A549 (cell line): ENCODE data around the gene DDX27. TPM values are rescaled to one million over a fixed set of nuclear protein-coding genes. Genes with fewer than 3 reads are reported as not detected.

Experiments
- ATAC-seq, 2 experiments: fragments of 200-7000 bp in 1 of 2; fragments of >200 bp in 1 of 2; cut with Nextera tagmentation in 1 of 2; cut with Tn5 transposase in 1 of 2; 3 replicates each; pipeline versions ENCODE4 v1.8.0 to v1.9.1; 2018 to 2020; ENCODE audit warnings: mild to moderate bottlenecking in 1 of 2, moderate library complexity in 1 of 2
- CTCF ChIA-PET: fragments of 300-600 bp; sonication (Branson Sonifier 250); formaldehyde crosslinking; extraction: SDS; loops from one replicate; lab custom pipeline; 2021; ENCODE audit warnings: antibody characterized with exemption, inconsistent platforms; lab: Yijun Ruan, JAX
- POLR2A ChIA-PET: fragments of 350-600 bp; formaldehyde crosslinking; extraction: SDS; loops from one replicate; lab custom pipeline; 2021; ENCODE audit warnings: antibody characterized with exemption, inconsistent platforms; lab: Yijun Ruan, JAX
- DNase-seq, 2 experiments: peaks; one replicate each; pipeline versions ENCODE4 v3.0.0 to v3.0.0-alpha.2; 2011 to 2016; ENCODE audit warnings: low read depth in 1 of 2, low spot score in 1 of 2
- FAIRE-seq: peaks from 2 replicates; lab custom pipeline; 2011; peaks lifted over from hg19 to GRCh38; lab: Jason Lieb, UNC
- H3K27ac ChIP-seq, 2 experiments: fragments of >200 bp; sonication (Bioruptor Twin); formaldehyde crosslinking; 3 replicates each; pipeline ENCODE4 v1.5.1; 2016 to 2017
- H3K4me1 ChIP-seq: fragments of >200 bp; sonication (Bioruptor Twin); formaldehyde crosslinking; 3 replicates; pipeline ENCODE4 v1.6.1; 2016
- H3K4me2 ChIP-seq: fragments of >200 bp; sonication (Bioruptor Twin); formaldehyde crosslinking; 3 replicates; pipeline ENCODE4 v1.6.1; 2016
- H3K4me3 ChIP-seq: fragments of >200 bp; sonication (Bioruptor Twin); formaldehyde crosslinking; 3 replicates; pipeline ENCODE4 v1.5.1; 2016
- H3K9me3 ChIP-seq: fragments of >200 bp; sonication (Bioruptor Twin); formaldehyde crosslinking; 3 replicates; pipeline ENCODE4 v1.6.1; 2016
- BHLHE40 ChIP-seq: IDR thresholded peaks from 2 replicates; pipeline ENCODE4 v1.6.1; 2012; ENCODE audit warnings: low read depth, low read length, inconsistent platforms
- CBX8 ChIP-seq: fragments of 200-600 bp; sonication (generic); IDR thresholded peaks from 2 replicates; pipeline ENCODE4 v1.6.1; 2016
- CHD2 ChIP-seq: fragments of 150-350 bp; IDR thresholded peaks from 2 replicates; pipeline ENCODE4 v1.6.1; 2014; ENCODE audit warnings: low read length; ENCODE audit not compliant: partially characterized antibody
- FOSB ChIP-seq: fragments of 250-450 bp; sonication (Bioruptor Pico); IDR thresholded peaks from 2 replicates; pipeline ENCODE4 v1.5.0; 2020; ENCODE audit warnings: mild to moderate bottlenecking, moderate library complexity
- FOSL2 ChIP-seq, 2 experiments: fragments of 450-650 bp in 1 of 2; fragments of >200 bp in 1 of 2; sonication (Bioruptor Twin) in 1 of 2; formaldehyde crosslinking; IDR thresholded peaks; 2 replicates each; pipeline versions ENCODE4 v1.5.0 to v1.6.1; 2016 to 2020; ENCODE audit warnings: mild to moderate bottlenecking in 1 of 2, moderate library complexity in 1 of 2
- FOXS1 ChIP-seq: fragments of 250-450 bp; sonication (Bioruptor Pico); IDR thresholded peaks from 2 replicates; pipeline ENCODE4 v1.5.0; 2020; ENCODE audit warnings: mild to moderate bottlenecking, moderate library complexity
- GATA3 ChIP-seq: IDR thresholded peaks from 2 replicates; pipeline ENCODE4 v1.6.1; 2012; ENCODE audit warnings: borderline replicate concordance
- HEYL ChIP-seq: fragments of 250-450 bp; sonication (Bioruptor Pico); IDR thresholded peaks from 2 replicates; pipeline ENCODE4 v1.8.0; 2021; ENCODE audit warnings: mild to moderate bottlenecking, moderate library complexity
- HOXB13 ChIP-seq: fragments of 250-450 bp; sonication (Bioruptor Pico); IDR thresholded peaks from 2 replicates; pipeline ENCODE4 v1.5.0; 2020; ENCODE audit warnings: low read depth, mild to moderate bottlenecking, moderate library complexity
- KDM5A ChIP-seq: fragments of 200-600 bp; sonication (generic); IDR thresholded peaks from 2 replicates; pipeline ENCODE4 v1.6.1; 2016; ENCODE audit warnings: antibody characterized with exemption, mild to moderate bottlenecking
- MAFK ChIP-seq: fragments of 450-650 bp; IDR thresholded peaks from 2 replicates; pipeline ENCODE4 v1.6.1; 2014; ENCODE audit not compliant: partially characterized antibody
- MAX ChIP-seq: IDR thresholded peaks from 2 replicates; pipeline ENCODE4 v1.6.1; 2012
- NFE2L2 ChIP-seq: fragments of 150-350 bp; conservative IDR thresholded peaks from 2 replicates; pipeline ENCODE4 v1.6.1; 2014; ENCODE audit warnings: low read length
- POLR2AphosphoS2 ChIP-seq: conservative IDR thresholded peaks from 2 replicates; pipeline ENCODE4 v1.6.1; 2012; ENCODE audit warnings: low read length, improper control_type of control experiment, inconsistent platforms
- RARB ChIP-seq: fragments of 250-450 bp; sonication (Bioruptor Pico); IDR thresholded peaks from 2 replicates; pipeline ENCODE4 v1.8.0; 2021; ENCODE audit warnings: mild to moderate bottlenecking, moderate library complexity
- RNF2 ChIP-seq: fragments of 200-600 bp; sonication (generic); IDR thresholded peaks from 2 replicates; pipeline ENCODE4 v1.6.1; 2016; ENCODE audit warnings: low read depth, mild to moderate bottlenecking, antibody characterized with exemption, moderate library complexity, borderline replicate concordance
- SMC3 ChIP-seq: fragments of >200 bp; sonication (Bioruptor Twin); formaldehyde crosslinking; IDR thresholded peaks from 3 replicates; pipeline ENCODE4 v1.6.1; 2018; ENCODE audit warnings: inconsistent platforms
- SREBF2 ChIP-seq: fragments of 450-650 bp; IDR thresholded peaks from 2 replicates; pipeline ENCODE4 v1.6.1; 2014; ENCODE audit warnings: mild to moderate bottlenecking, moderate library complexity
- TFCP2L1 ChIP-seq: fragments of 250-450 bp; sonication (Bioruptor Pico); IDR thresholded peaks from 2 replicates; pipeline ENCODE4 v1.5.0; 2021; ENCODE audit warnings: mild to moderate bottlenecking
- TP53 ChIP-seq: fragments of 250-450 bp; sonication (Bioruptor Pico); IDR thresholded peaks from 2 replicates; pipeline ENCODE4 v1.5.0; 2021; ENCODE audit warnings: mild to moderate bottlenecking, moderate library complexity
- ZFP36 ChIP-seq: fragments of 450-650 bp; IDR thresholded peaks from 2 replicates; pipeline ENCODE4 v1.6.1; 2014; ENCODE audit warnings: borderline replicate concordance; ENCODE audit not compliant: partially characterized antibody
- ZSCAN20 ChIP-seq: fragments of 250-450 bp; sonication (Bioruptor Pico); IDR thresholded peaks from 2 replicates; pipeline ENCODE4 v1.8.0; 2022; ENCODE audit warnings: mild to moderate bottlenecking, moderate library complexity
- WGBS: methylation state at CpG from one replicate; pipeline ENCODE4 v1.1.6; 2017; ENCODE audit errors: missing lambda C conversion rate; 5-methylcytosine and 5-hydroxymethylcytosine counted together
- polyA plus RNA-seq, 4 experiments: library from polyadenylated mRNA; depleted of rRNA in 3 of 4; stranded (reverse); fragments of >200 nt; fragmentation: RNase III in 1 of 4; extraction: RNeasy Plus Mini Kit Qiagen cat#74134 plus additional on column Dnase treatment in 1 of 4; gene quantifications; 2 replicates in 3 of 4; 3 replicates in 1 of 4; pipeline ENCODE4 v1.2.3, GENCODE V29; 2011 to 2017
- TF ChIP-seq, protein P1 (sequence below): IDR thresholded peaks from 2 replicates; pipeline ENCODE4 v1.6.1; 2012; ENCODE audit warnings: low read depth, borderline replicate concordance
- TF ChIP-seq, protein P2 (sequence below): fragments of 200-600 bp; sonication (generic); IDR thresholded peaks from 2 replicates; pipeline ENCODE4 v1.6.1; 2016; ENCODE audit warnings: antibody characterized with exemption, mild to moderate bottlenecking, moderate library complexity

DDX27 gene
- polyA plus RNA-seq, 2 of the 4 experiments (the other 2 are of a cell fraction) = 69.3 TPM

GRCh38 chr20:49203011-49203410 lies 16.2 kb upstream of the DDX27 start:
- H3K27ac ChIP-seq = no peak overlapping the region
- WGBS = 68% methylated on average over 7 of the region's 7 CpGs
- no peak overlapping the region for H3K4me2 ChIP-seq
- DNase-seq = no peak
- ChIA-PET POLR2A (no interaction called here), CTCF (interaction anchor here (8.0 kb wide), 1 partner anchor 14 kb away, joined by 59 read pairs; no protein-coding TSS in a partner anchor)
- H3K9me3 ChIP-seq = peaks cover 4% of the 10 kb centered on the region; the same call in 1 of the 3 replicates
- no peaks in the 10 kb centered on the region for H3K4me1 ChIP-seq
- no peak overlapping the region for H3K4me3 ChIP-seq
- TF ChIP-seq MAFK = peak; percentile 68
- TF ChIP-seq POLR2AphosphoS2 = no peak
- no peak for FAIRE-seq
- no peak for ATAC-seq

GRCh38 chr20:49203746-49204145 lies 15.5 kb upstream of the DDX27 start:
- FAIRE-seq = no peak
- DNase-seq = no peak
- Histone ChIP-seq H3K9me3 (peaks cover 4% of the 10 kb centered on the region; the same call in 1 of the 3 replicates), H3K4me1 (no peaks in the 10 kb centered on the region), H3K4me3 (no peak overlapping the region), H3K27ac (no peak overlapping the region), H3K4me2 (no peak overlapping the region)
- TF ChIP-seq MAX = no peak
- TF ChIP-seq BHLHE40 = no peak
- no peak for TF ChIP-seq TP53 (CRISPR knock-in tag)
- TF ChIP-seq CBX8 = no peak
- TF ChIP-seq FOSL2 (IDR thresholded peaks at IDR 0.05) = no peak
- no peak for TF ChIP-seq FOSL2 (CRISPR knock-in tag; IDR thresholded peaks at IDR 0.05)
- TF ChIP-seq POLR2AphosphoS2 = no peak
- TF ChIP-seq FOXS1 = no peak
- no peak for TF ChIP-seq RARB
- ATAC-seq = no peak
- CTCF ChIA-PET = interaction anchor here (8.0 kb wide), 1 partner anchor 13 kb away, joined by 59 read pairs; no protein-coding TSS in a partner anchor
- WGBS = 85% methylated on average over 9 of the region's 9 CpGs
- POLR2A ChIA-PET = no interaction called here

DNA sequence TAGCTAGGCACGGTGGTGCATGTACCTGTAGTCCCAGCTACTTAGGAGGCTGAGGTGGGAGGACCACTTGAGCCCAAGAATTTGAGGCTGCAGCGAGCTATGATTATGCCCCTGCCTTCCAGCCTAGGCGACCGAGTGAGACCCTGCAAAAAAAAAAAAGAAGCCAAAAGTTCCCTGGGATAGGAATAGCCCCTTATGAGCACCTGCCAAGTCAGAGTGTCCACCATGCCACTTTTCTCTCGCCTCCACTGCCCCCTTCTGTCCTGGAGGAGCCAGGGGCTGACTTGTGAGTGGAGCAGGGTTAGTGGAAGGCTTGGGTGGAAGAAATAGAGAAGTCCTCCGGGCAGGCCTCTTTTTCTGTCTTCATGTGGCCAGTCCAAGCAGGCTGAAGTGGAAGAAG lies 12.1 kb upstream of the DDX27 start:
- ChIA-PET CTCF (interaction anchor here (0.7 to 3.6 kb wide), 5 partner anchors 8 to 74 kb away, joined by 3 to 31 read pairs (median 4); no protein-coding TSS in a partner anchor), POLR2A (no interaction called here)
- Histone ChIP-seq H3K4me3 (no peak overlapping the region), H3K9me3 (peaks cover 17% of the 10 kb centered on the region), H3K4me2 (no peak overlapping the region), H3K27ac (no peak overlapping the region), H3K4me1 (no peaks in the 10 kb centered on the region)
- peak in 1 of 2 experiments; percentile 54 for DNase-seq
- ATAC-seq = peak; percentile 47 to 73; a peak in 4 of 6 replicates
- FAIRE-seq = no peak
- WGBS = 83% methylated on average over 6 of the region's 6 CpGs
- TF ChIP-seq MAX (no peak), RNF2 (no peak), KDM5A (no peak), SREBF2 (no peak), ZFP36 (no peak), SMC3 (no peak), RARB (no peak), CHD2 (no peak), BHLHE40 (no peak), GATA3 (no peak)

- no peak for FAIRE-seq
- no peak overlapping the region for H3K4me3 ChIP-seq
- WGBS = 35% methylated on average over 1 of the region's 1 CpG
- H3K27ac ChIP-seq = no peak overlapping the region
- no peak for DNase-seq
- ATAC-seq = no peak
- ChIA-PET CTCF (interaction anchor here (0.6 to 1.9 kb wide), 2 partner anchors 77 to 354 kb away, joined by 6 to 8 read pairs; no protein-coding TSS in a partner anchor), POLR2A (no interaction called here)
- H3K9me3 ChIP-seq = peaks cover 17% of the 10 kb centered on the region
- H3K4me2 ChIP-seq = no peak overlapping the region
- no peaks in the 10 kb centered on the region for H3K4me1 ChIP-seq
- TF ChIP-seq GATA3 (no peak), FOSB (CRISPR knock-in tag) (no peak), ZSCAN20 (CRISPR knock-in tag) (no peak), NFE2L2 (no peak), HOXB13 (CRISPR knock-in tag) (no peak), TFCP2L1 (CRISPR knock-in tag) (no peak), HEYL (CRISPR knock-in tag) (no peak)
- TF ChIP-seq, protein P1, sequence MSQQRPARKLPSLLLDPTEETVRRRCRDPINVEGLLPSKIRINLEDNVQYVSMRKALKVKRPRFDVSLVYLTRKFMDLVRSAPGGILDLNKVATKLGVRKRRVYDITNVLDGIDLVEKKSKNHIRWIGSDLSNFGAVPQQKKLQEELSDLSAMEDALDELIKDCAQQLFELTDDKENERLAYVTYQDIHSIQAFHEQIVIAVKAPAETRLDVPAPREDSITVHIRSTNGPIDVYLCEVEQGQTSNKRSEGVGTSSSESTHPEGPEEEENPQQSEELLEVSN = no peak
- TF ChIP-seq, protein P2, sequence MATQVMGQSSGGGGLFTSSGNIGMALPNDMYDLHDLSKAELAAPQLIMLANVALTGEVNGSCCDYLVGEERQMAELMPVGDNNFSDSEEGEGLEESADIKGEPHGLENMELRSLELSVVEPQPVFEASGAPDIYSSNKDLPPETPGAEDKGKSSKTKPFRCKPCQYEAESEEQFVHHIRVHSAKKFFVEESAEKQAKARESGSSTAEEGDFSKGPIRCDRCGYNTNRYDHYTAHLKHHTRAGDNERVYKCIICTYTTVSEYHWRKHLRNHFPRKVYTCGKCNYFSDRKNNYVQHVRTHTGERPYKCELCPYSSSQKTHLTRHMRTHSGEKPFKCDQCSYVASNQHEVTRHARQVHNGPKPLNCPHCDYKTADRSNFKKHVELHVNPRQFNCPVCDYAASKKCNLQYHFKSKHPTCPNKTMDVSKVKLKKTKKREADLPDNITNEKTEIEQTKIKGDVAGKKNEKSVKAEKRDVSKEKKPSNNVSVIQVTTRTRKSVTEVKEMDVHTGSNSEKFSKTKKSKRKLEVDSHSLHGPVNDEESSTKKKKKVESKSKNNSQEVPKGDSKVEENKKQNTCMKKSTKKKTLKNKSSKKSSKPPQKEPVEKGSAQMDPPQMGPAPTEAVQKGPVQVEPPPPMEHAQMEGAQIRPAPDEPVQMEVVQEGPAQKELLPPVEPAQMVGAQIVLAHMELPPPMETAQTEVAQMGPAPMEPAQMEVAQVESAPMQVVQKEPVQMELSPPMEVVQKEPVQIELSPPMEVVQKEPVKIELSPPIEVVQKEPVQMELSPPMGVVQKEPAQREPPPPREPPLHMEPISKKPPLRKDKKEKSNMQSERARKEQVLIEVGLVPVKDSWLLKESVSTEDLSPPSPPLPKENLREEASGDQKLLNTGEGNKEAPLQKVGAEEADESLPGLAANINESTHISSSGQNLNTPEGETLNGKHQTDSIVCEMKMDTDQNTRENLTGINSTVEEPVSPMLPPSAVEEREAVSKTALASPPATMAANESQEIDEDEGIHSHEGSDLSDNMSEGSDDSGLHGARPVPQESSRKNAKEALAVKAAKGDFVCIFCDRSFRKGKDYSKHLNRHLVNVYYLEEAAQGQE = no peak
These were observed 9.0 kb upstream of the DDX27 start for GRCh38 chr20:49210101-49210756.
